HK-2 (cell line): ENCODE results near the gene PLPP1.
"Not testable (repeated sequence)": the region's sequence is repeated elsewhere in the genome, so short reads cannot be mapped to it uniquely, and the experiment has no call there.

Experiments used
- DNase-seq: peaks from one replicate; pipeline ENCODE4 v3.0.0-alpha.2; 2018; ENCODE audit not compliant: unreplicated experiment

PLPP1 gene

GRCh38 chr5:55505711-55506110 is 29.1 kb downstream of the PLPP1 start:
- DNase-seq, result not testable (repeated sequence)

DNA sequence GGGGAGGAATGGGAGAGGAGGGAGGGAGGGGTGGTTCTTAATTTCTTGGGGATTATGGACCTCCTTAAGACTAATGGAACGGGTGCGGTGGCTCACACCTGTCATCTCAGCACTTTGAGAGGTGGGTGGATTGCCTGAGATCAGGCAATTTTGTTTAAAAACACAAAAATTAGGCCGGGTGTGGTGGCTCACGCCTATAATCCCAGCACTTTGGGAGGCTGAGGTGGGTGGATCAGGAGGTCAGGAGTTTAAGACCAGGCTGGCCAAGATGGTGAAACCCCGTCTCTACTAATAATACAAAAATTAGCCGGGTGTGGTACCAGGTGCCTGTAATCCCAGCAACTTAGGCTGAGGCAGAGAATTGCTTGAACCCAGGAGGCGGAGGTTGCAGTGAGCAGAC is 30.8 kb downstream of the PLPP1 start:
- not testable (repeated sequence) for DNase-seq

GRCh38 chr5:55502759-55503158 is 32.0 kb downstream of the PLPP1 start:
- DNase-seq, result no peak

- no peak for DNase-seq
Observed at GRCh38 chr5:55498457-55498856, 36.3 kb downstream of the PLPP1 start.

- no peak for DNase-seq
Observed at GRCh38 chr5:55497712-55498111, 37.1 kb downstream of the PLPP1 start.

DNA sequence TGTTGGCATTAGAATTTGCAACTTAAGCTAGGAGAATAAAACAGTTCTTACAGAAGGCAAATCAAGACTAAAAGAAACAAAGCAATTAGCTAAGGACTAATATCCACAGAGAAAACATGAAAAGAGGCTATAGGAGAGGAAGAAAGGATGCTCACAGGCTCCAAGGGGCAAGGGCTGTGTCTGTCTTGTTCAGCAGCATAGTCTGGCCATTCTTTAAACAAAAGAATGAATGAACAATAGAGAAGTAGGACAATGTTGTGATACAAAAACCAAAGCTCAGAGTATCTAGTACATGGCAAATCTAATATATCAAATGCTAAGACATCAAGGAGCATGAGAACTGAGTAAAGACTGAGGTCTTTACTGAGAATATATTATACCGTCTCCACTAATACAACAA is 39.5 kb downstream of the PLPP1 start:
- no peak for DNase-seq

DNA sequence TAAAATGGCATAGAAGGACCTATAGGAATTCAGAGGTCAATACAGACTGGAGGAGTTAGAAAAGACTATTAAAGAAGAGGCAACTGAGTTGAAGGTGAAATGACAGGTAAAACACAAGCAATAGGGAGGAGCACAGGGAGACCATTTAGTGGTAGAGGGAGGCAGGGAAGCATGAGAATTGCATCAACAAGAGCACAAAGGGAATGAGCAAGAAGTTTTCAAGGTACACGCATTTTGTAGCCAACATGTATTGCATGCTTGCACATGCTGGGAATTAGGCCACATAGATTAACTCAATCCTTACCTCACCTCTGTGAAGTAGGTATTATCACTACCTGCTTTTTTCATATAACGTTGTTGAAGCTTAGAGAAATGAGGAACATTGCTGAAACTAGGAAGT is 42.3 kb downstream of the PLPP1 start:
- no peak for DNase-seq

DNA sequence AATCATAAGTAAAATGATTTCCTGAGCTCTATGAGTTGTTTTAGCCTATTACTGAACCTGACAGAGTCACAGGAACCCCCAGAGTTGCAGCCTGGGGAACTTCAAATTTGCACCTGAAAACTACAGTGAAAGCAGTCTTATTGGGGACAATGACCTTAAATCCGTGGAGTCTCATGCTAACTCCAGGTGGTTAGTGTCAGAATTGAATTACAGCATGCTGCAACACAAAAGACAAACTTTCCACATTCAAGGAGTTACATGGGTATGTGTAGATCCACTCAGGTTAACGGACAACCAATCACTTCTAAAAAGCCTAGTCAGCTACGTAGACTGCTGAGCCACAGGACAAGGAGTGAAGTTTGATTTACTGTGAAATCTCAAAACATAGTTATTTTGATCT is 49.7 kb downstream of the PLPP1 start:
- no peak for DNase-seq

DNA sequence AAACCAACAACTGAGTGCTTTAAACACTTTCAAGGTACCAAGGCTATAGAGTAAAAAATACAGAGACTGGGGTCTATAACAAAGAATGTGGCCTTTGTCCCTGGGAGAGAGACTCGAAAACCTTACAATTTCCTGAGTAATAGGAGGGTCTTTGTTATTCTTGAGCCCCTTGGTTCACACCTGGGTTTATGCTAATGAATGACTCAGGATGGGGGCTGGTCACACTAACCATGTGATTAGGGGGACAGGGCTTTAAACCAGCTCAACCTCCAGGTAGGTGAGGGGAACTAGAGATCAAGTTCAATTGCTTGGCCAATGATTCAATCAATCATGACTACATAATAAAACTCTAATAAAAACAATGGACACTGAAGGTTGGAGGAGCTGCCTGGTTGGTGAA is 50.2 kb downstream of the PLPP1 start:
- DNase-seq, result no peak

DNA sequence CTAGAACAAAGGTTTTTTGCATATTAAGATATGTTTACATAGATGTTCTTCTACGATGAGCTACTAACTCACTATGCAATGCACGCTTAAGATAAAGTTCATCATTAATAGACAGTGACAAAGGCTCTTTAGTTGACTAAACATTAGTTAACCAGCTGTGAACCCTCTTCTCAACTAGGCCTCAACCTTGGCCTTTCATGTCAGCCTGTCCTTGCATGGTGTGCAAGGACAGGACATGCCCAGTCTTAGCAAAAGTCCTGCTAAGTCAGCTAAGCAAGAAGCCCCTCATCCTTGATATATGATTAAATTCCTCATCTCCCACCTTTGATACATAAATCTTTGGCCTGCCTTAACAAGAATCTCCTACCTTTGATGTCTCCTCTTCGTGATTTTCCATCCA is 50.9 kb downstream of the PLPP1 start:
- DNase-seq, result no peak

- DNase-seq, result no peak
Observed at GRCh38 chr5:55481293-55481855, 53.4 kb downstream of the PLPP1 start.

DNA sequence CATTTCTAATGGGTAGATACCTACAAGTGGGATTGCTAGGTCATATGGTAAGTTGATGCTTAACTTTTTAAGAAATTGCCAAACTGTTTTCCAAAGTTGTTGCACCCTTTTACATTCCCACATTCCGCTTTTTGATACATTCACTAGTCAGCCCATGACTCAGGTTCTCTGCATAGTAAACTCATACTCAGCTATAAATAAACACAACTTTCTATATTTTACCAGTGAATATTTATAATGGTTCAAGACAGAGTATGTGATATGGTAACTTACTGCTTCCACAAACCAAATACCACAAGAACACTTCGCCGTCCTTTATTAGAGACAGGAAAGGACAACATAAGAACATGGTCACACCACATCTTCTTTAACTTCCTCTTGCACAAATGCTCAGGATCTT is 54.0 kb downstream of the PLPP1 start:
- DNase-seq, result no peak

DNA sequence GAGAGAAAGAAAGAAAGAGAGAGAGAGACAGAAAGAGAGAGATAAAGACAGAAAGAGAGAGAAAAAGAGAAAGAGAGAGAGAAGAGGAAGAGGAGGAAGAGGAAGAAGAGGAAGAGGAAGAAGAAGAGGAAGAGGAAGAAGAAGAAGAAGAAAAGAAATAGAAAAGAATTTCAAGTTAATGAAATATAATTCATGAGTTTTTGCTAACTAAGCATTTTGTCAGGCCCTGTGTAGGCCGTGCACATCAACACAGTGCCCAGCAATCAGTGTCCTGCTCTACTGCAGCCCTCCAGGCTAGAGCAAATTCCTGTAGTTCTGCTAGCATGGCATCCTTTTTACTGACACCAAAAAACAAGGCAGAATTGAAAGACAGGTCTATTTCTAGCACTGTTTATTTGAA is 62.1 kb downstream of the PLPP1 start:
- no peak for DNase-seq

DNA sequence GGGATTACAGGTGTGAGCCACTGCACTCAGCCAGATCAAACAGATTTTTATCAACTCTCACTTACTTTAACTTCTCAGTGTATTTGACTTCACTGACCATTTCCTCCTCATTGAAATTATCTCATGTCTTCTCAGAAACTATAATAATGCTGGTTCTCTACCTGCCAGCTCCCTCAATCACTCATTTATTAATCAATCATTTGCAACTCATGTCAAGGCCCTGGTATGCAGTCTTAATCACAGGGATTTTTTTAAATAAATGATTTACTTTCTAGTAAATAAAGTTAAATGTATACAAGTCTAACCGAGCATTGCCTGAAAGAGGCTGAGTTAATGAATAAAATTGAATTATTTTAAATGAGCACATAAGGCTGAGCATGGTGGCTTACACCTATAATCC is 63.3 kb downstream of the PLPP1 start:
- no peak for DNase-seq

GRCh38 chr5:55470282-55470681 is 64.5 kb downstream of the PLPP1 start:
- no peak for DNase-seq

DNA sequence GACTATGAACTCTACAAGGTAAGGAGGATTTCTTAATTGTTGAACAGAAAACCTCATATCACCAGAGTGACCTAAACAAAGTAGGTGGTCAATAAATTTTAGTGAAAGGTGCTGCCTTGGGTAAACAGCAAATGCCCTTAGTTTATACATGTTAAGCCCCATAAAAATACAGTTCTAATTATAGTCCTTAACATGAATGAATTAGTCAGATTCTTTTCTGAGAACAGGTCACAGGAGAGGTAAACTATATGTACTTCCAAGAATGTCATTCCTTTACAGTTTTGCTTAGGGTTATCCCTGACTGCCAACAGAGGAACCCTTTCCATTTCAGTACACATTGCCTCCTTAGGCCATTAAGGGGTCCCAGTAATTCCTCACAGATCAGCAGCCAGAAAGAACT is 64.9 kb downstream of the PLPP1 start:
- DNase-seq, result no peak

DNA sequence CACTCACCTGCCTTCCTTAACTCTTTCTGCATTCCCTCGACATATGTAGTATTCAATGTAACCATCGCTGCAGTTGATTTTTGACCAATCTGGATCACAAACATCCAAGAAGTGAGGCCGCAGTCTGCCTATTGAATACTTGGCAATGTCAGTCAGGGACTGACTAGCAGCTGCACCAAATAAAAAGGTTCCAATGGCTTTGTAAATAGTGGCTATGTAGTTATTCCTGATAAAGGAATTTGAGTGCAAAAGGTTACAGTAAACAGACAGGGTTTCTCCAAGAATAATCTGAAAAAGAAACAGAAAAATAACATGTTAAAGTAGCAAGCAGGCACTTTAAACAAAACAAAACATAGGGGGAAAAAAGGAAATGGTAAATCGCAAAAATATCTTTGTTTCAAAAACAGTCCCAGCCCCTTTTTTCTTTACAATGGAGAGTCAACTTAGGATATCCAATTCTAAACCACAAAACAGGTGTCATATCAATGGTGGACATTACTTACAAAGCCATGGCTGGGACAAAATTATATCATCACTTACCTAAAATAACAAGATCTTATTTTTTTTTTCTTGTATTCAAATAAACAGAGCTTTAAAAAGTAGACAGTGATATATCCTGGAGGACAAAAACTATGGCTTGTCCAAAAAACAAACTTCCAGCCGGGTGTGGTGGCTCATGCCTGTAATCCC is 66.8 kb downstream of the PLPP1 start:
- no peak for DNase-seq

DNA sequence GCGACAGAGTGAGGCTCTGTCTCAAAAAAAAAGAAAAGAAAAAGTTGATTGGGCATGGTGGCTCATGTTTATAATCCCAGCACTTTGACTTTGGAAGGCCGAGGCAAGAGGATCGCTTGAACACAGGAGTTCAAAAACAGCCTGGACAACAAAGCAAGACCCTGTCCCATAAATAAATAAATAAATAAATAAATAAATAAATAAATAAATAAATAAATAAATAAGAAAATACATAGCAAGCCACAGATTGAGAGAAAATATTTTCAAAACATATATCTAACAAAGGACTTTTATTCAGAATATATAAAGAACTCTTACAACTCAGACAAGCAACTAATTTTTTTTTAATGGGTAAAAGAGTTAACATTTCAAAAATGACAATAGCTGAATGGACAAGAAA is 71.2 kb downstream of the PLPP1 start:
- DNase-seq, result no peak

DNA sequence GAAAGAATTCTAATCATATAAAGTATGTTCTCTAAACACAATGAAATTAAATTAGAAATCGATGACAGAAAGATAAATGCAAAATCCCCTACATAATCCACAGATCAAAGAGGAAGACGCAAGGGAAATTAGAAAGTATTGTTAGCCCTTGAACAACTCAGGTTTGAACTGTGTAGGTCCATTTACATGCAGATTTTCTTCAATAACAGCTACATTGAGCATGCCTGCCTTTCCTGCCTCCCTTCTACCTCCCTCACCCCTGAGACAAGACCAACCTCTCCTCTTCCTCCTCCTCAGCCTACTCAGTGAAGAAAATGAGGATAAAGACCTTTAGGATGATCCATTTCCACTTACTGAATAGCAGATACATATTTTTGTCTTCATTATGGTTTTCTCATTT is 75.2 kb downstream of the PLPP1 start:
- no peak for DNase-seq

DNA sequence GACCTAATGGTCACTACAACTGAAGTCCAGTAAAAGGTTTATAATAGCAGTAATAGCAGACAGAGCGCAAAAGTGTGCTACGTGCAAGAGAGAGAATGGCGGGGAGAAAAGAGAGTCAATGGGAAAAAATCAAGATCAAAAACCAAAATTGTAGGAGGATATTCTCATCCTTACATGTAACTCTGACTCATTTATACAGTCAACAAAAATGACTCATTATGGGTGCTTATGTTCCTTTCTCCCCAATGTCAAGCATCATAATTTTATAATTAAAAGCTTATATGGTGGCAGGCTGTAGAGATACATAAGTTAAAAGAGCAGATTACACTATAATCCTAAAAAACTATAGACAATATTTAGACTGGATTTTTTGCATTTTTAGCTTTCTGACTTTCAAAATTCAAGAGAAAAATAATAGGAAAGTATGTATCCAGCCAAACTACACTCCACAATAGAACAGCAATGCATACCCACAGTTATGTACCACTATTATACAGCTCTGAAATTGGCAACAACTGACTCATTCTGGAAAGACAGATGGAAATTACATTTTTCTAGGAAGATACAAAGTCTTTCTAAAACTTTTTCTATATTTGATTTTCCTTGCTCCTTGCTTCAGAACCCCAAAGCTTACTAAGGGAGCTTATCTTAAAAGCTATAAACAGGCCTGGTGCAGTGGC is 78.4 kb downstream of the PLPP1 start:
- no peak for DNase-seq

DNA sequence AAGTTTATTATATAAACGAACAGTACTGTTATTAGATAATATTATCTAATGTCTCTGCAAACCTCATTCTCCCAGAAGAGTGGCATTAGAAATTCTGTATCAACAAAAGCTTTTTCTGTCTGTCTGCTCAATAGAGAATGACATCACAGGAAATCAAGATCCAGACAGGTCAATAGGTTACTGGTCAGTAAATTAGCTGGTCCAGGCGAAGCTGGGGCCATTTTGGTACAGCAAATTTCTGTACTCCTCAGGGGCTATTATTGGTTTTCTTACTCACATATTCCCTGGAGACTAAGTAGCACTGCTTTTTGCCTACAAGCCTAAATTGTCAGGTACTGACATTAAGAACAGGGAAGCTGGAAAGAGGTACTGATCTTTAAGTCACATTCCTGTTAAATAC is 80.5 kb downstream of the PLPP1 start:
- DNase-seq, result no peak

GRCh38 chr5:55453211-55453610 is 81.6 kb downstream of the PLPP1 start:
- no peak for DNase-seq

- no peak for DNase-seq
Observed at GRCh38 chr5:55451976-55452375, 82.8 kb downstream of the PLPP1 start.
